Endothelial cell of umbilical vein (primary cell): Measurements from ENCODE around the gene PHPT1. TPM values are rescaled to one million over a fixed set of nuclear protein-coding genes. Genes with fewer than 3 reads are reported as not detected.

Experiments used
- BruUV-seq: library from RNA; stranded (reverse); fragments of 400-500 nt; replicated peaks from 2 replicates; lab custom pipeline; 2021; lab: Mats Ljungman, UMichigan
- CTCF ChIA-PET: fragments of 300-600, 350-600 bp; sonication (Branson Sonifier 250); formaldehyde crosslinking; loops from one replicate; lab custom pipeline; 2021; ENCODE audit warnings: antibody characterized with exemption, inconsistent platforms; lab: Charles Lee
- POLR2A ChIA-PET: fragments of 300-600, 350-600 bp; sonication (Branson Sonifier 250); formaldehyde crosslinking; loops from one replicate; lab custom pipeline; 2021; ENCODE audit warnings: antibody characterized with exemption, inconsistent platforms; lab: Charles Lee
- DNase-seq: peaks from one replicate; pipeline ENCODE4 v3.0.0-alpha.2; 2011; ENCODE audit warnings: low read depth, low spot score
- FAIRE-seq: peaks from 2 replicates; lab custom pipeline; 2011; peaks lifted over from hg19 to GRCh38; lab: Jason Lieb, UNC
- H2AFZ ChIP-seq: 2 replicates; pipeline ENCODE4 v1.6.0; 2012; ENCODE audit warnings: low read depth, low read length, control low read depth, inconsistent platforms
- H3K27ac ChIP-seq: 2 replicates; pipeline ENCODE4 v1.5.1; 2011; ENCODE audit warnings: low read depth, mild to moderate bottlenecking, control low read depth, low read length, moderate library complexity; ENCODE audit not compliant: insufficient read depth
- H3K27me3 ChIP-seq, 2 experiments: 2 replicates each; pipeline versions ENCODE4 v1.6.0 to v1.6.1; 2011; ENCODE audit warnings: low read length in 2 of 2, mixed read lengths in 1 of 2; ENCODE audit not compliant: control insufficient read depth in 2 of 2, insufficient read depth in 2 of 2
- H3K36me3 ChIP-seq, 2 experiments: 2 replicates in 1 of 2; 3 replicates in 1 of 2; pipeline ENCODE4 v1.5.1; 2011; ENCODE audit warnings: low read length in 2 of 2, mild to moderate bottlenecking in 1 of 2, moderate library complexity in 1 of 2; ENCODE audit not compliant: control insufficient read depth in 2 of 2, insufficient read depth in 2 of 2; ENCODE audit errors: extremely low read depth in 1 of 2
- H3K4me1 ChIP-seq: 3 replicates; pipeline ENCODE4 v1.5.1; 2011; ENCODE audit warnings: mild to moderate bottlenecking, low read length; ENCODE audit not compliant: control insufficient read depth, insufficient read depth; ENCODE audit errors: extremely low read depth
- H3K4me2 ChIP-seq: 2 replicates; pipeline ENCODE4 v1.6.1; 2011; ENCODE audit warnings: low read length, control low read depth, mixed read lengths; ENCODE audit not compliant: insufficient read depth
- H3K4me3 ChIP-seq, 3 experiments: fragments of 200-600 bp in 1 of 3; sonication (generic), shearing (Covaris generic) in 1 of 3; replicated peaks in 1 of 3; 2 replicates each; pipeline ENCODE4 v1.5.1; 2011 to 2016; ENCODE audit warnings: control low read depth in 3 of 3, low read length in 3 of 3, mild to moderate bottlenecking in 2 of 3, inconsistent platforms in 1 of 3, low read depth in 1 of 3, moderate library complexity in 1 of 3; ENCODE audit not compliant: insufficient read depth in 1 of 3
- H3K79me2 ChIP-seq: 2 replicates; pipeline ENCODE4 v1.6.0; 2012; ENCODE audit warnings: low read length, inconsistent platforms; ENCODE audit not compliant: control insufficient read depth, insufficient read depth
- H3K9ac ChIP-seq: replicated peaks from 2 replicates; pipeline ENCODE3; 2011; ENCODE audit warnings: low read length, control low read depth; ENCODE audit not compliant: insufficient read depth; ENCODE audit errors: extremely low read depth
- H3K9me1 ChIP-seq: replicated peaks from 3 replicates; pipeline ENCODE4 v1.6.0; 2011; ENCODE audit warnings: mild to moderate bottlenecking, low read length; ENCODE audit not compliant: control insufficient read depth, insufficient read depth; ENCODE audit errors: extremely low read depth
- H3K9me3 ChIP-seq: replicated peaks from 2 replicates; pipeline ENCODE4 v1.5.1; 2012; ENCODE audit warnings: low read length, inconsistent platforms; ENCODE audit not compliant: control insufficient read depth, insufficient read depth
- H4K20me1 ChIP-seq: replicated peaks from 2 replicates; pipeline ENCODE3; 2011; ENCODE audit warnings: mild to moderate bottlenecking, low read length; ENCODE audit not compliant: control insufficient read depth, insufficient read depth; ENCODE audit errors: extremely low read depth
- CTCF ChIP-seq, 2 donors: IDR thresholded peaks; 1 replicate in 1 of 2; 2 replicates in 1 of 2; pipeline ENCODE4 v1.5.1; 2011; ENCODE audit warnings: low read length in 2 of 2, mild to moderate bottlenecking in 2 of 2, moderate library complexity in 2 of 2, control low read depth in 1 of 2, inconsistent platforms in 1 of 2, low read depth in 1 of 2; ENCODE audit not compliant: insufficient read depth in 1 of 2; ENCODE audit errors: extremely low read depth in 1 of 2
- EZH2 ChIP-seq: IDR thresholded peaks from 2 replicates; pipeline ENCODE4 v1.6.1; 2012; ENCODE audit warnings: borderline replicate concordance, low read depth, mild to moderate bottlenecking, moderate library complexity, low read length, inconsistent platforms; ENCODE audit not compliant: severe bottlenecking
- FOS ChIP-seq: IDR thresholded peaks from 2 replicates; pipeline ENCODE4 v1.6.1; 2011; ENCODE audit warnings: mild to moderate bottlenecking, low read length, moderate library complexity, borderline replicate concordance; ENCODE audit not compliant: insufficient read depth
- GATA2 ChIP-seq: IDR thresholded peaks from 2 replicates; pipeline ENCODE4 v1.7.0; 2011; ENCODE audit warnings: low read depth, mild to moderate bottlenecking, moderate library complexity, mixed read lengths, low read length; ENCODE audit not compliant: insufficient read length, insufficient read depth
- JUN ChIP-seq: IDR thresholded peaks from 2 replicates; pipeline ENCODE4 v1.6.1; 2011; ENCODE audit warnings: borderline replicate concordance, low read depth; ENCODE audit not compliant: insufficient read length, insufficient read depth
- MAX ChIP-seq: IDR thresholded peaks from 2 replicates; pipeline ENCODE4 v1.6.1; 2011; ENCODE audit not compliant: insufficient read depth, insufficient read length
- MYC ChIP-seq: IDR thresholded peaks from one replicate; pipeline ENCODE4 v1.6.1; 2011; ENCODE audit warnings: mild to moderate bottlenecking, low read depth, low read length
- POLR2A ChIP-seq: IDR thresholded peaks from 2 replicates; pipeline ENCODE4 v1.6.1; 2012; ENCODE audit warnings: low read depth, mild to moderate bottlenecking, control low read depth, low read length
- POLR2AphosphoS5 ChIP-seq: IDR thresholded peaks from 2 replicates; pipeline ENCODE4 v1.6.1; 2012; ENCODE audit warnings: low read depth, mild to moderate bottlenecking, control low read depth, low read length, moderate library complexity; ENCODE audit not compliant: insufficient read depth
- dilution Hi-C: fragments of 300-500 bp; cut with MboI; formaldehyde crosslinking; loops from one replicate; pipeline ENCODE4 v1.15.0; 2019; ENCODE audit warnings: low sequenced_read_pairs; ENCODE audit not compliant: extremely low pct_ligation_motif_present
- intact Hi-C: fragments of 100-400 bp; cut with micrococcal nuclease; formaldehyde crosslinking; loops from one replicate; pipeline ENCODE4 v1.10.0; 2022
- polyA plus RNA-seq, 4 experiments: library from polyadenylated mRNA; depleted of rRNA in 3 of 4; stranded (reverse) in 3 of 4; unstranded in 1 of 4; fragments of >200 nt; gene quantifications; 2 replicates each; pipeline versions ENCODE4 v1.2.1 to v1.2.3, GENCODE V29; 2011 to 2012; ENCODE audit warnings: missing spikeins in 1 of 4
- total RNA-seq: library from RNA; stranded (reverse); gene quantifications from 2 replicates; pipeline ENCODE4 v1.2.3, GENCODE V29; 2021

The PHPT1 gene
- total and polyA plus RNA-seq, 2 donors (not counting 3 experiments of a cell fraction or from before 2014, with no cell fraction given), result 139 to 319 TPM

- intact Hi-C loops, result loop anchor here (5.0 kb wide), 1 partner anchor 55 kb away; the partner anchor contains the start of gene TMEM141
- dilution Hi-C loops, result no loop called here
- H3K4me3 ChIP-seq, result peak overlapping the region in 2 of 3 experiments; percentile 45 to 90
- H3K79me2 ChIP-seq, result no peaks in the 10 kb centered on the region
- H3K9ac ChIP-seq, result no peak overlapping the region
- no peaks in the 10 kb centered on the region for H4K20me1 ChIP-seq
- ChIA-PET POLR2A (no interaction called here), CTCF (interaction anchor here (0.6 to 2.0 kb wide), 9 partner anchors 34 to 244 kb away, joined by 3 to 7 read pairs (median 3); no protein-coding TSS in a partner anchor)
- peak; percentile 26 for FAIRE-seq
- no peaks in the 10 kb centered on the region for H3K36me3 ChIP-seq
- H3K9me1 ChIP-seq, result no peaks in the 10 kb centered on the region
- H3K27ac ChIP-seq, result no peak overlapping the region
- no TSS peak for BruUV-seq
- no peaks in the 10 kb centered on the region for H3K9me3 ChIP-seq
- H3K4me1 ChIP-seq, result peaks cover 10% of the 10 kb centered on the region
- peak; percentile 54 for DNase-seq
- H3K27me3 ChIP-seq, result peaks cover 10 to 28% of the 10 kb centered on the region in 2 experiments
- H3K4me2 ChIP-seq, result no peak overlapping the region
- no peak overlapping the region for H2AFZ ChIP-seq
- no peak for TF ChIP-seq CTCF (IDR thresholded peaks at IDR 0.05; ENCODE audit: extremely low read depth in 1 of 2, insufficient read depth in 1 of 2, low read depth in 1 of 2, low read length in 2 of 2)
Measured at GRCh38 chr9:136847088-136847825, 2.0 kb upstream of the PHPT1 start.

- dilution Hi-C loops, result no loop called here
- POLR2A ChIA-PET, result no interaction called here
Measured at GRCh38 chr9:136847826-136848392, 1.3 kb upstream of the PHPT1 start.

More at GRCh38 chr9:136847826-136848392, 1.3 kb upstream of the PHPT1 start:
- Histone ChIP-seq H3K4me3 (peak overlapping the region; percentile 29 to 90 (median 45)), H3K27ac (no peak overlapping the region), H3K79me2 (no peaks in the 10 kb centered on the region), H3K4me2 (peak overlapping the region; percentile 60), H3K4me1 (peaks cover 10% of the 10 kb centered on the region), H3K9me3 (no peaks in the 10 kb centered on the region), H3K9ac (no peak overlapping the region), H2AFZ (no peak overlapping the region), H3K27me3 (peaks cover 10 to 28% of the 10 kb centered on the region in 2 experiments), H3K36me3 (no peaks in the 10 kb centered on the region), H4K20me1 (no peaks in the 10 kb centered on the region), H3K9me1 (no peaks in the 10 kb centered on the region)
- DNase-seq (peak; percentile 72), FAIRE-seq (peak; percentile 89)
- TF ChIP-seq EZH2 (no peak), POLR2AphosphoS5 (peak; percentile 54), CTCF (IDR thresholded peaks at IDR 0.05; ENCODE audit: extremely low read depth in 1 of 2, insufficient read depth in 1 of 2, low read depth in 1 of 2, low read length in 2 of 2) (no peak), POLR2A (peak; percentile 49), MAX (no peak), FOS (no peak), GATA2 (no peak), JUN (no peak), MYC (peak; percentile 56)
- BruUV-seq, result no TSS peak
- CTCF ChIA-PET, result interaction anchor here (0.6 to 2.0 kb wide), 7 partner anchors 96 to 243 kb away, joined by 3 to 7 read pairs (median 4); no protein-coding TSS in a partner anchor
- intact Hi-C loops, result loop anchor here (2.0 to 5.0 kb wide), 2 partner anchors 56 to 97 kb away; partner anchors contain the start of genes C8G, FBXW5 and TMEM141
